Natural killer cell (primary cell): Measurements from ENCODE around the gene PTPN14. TPM values are rescaled to one million over a fixed set of nuclear protein-coding genes. Genes with fewer than 3 reads are reported as not detected.
"Not testable (repeated sequence)": the region's sequence is repeated elsewhere in the genome, so short reads cannot be mapped to it uniquely, and the experiment has no call there.

Source experiments
- ATAC-seq, 3 donors: fragments of 150-1000 bp in 2 of 3; fragments of 200-7000 bp in 1 of 3; cut with Tn5 transposase; 1 replicate in 1 of 3; 2 replicates in 2 of 3; pipeline ENCODE4 v1.10.0; 2021; ENCODE audit warnings: mild to moderate bottlenecking in 2 of 3, moderate library complexity in 2 of 3
- DNase-seq, 2 donors: peaks; one replicate each; pipeline versions ENCODE4 v3.0.0 to v3.0.0-alpha.2; 2013 to 2021; ENCODE audit warnings: mixed read lengths in 1 of 2
- H3K27ac ChIP-seq: one replicate; pipeline ENCODE4 v1.5.1; 2013; ENCODE audit warnings: mild to moderate bottlenecking, low read length
- H3K27me3 ChIP-seq: one replicate; pipeline ENCODE4 v1.6.1; 2013; ENCODE audit warnings: low read length; ENCODE audit not compliant: control insufficient read depth, insufficient read depth
- H3K36me3 ChIP-seq: one replicate; pipeline ENCODE4 v1.6.1; 2013; ENCODE audit warnings: low read length; ENCODE audit not compliant: control insufficient read depth, insufficient read depth
- H3K4me1 ChIP-seq: one replicate; pipeline ENCODE4 v1.6.1; 2013; ENCODE audit warnings: low read length; ENCODE audit not compliant: control insufficient read depth, insufficient read depth
- H3K4me3 ChIP-seq: one replicate; pipeline ENCODE4 v1.5.1; 2013; ENCODE audit warnings: low read length
- H3K9me3 ChIP-seq: one replicate; pipeline ENCODE4 v1.6.1; 2013; ENCODE audit warnings: low read length; ENCODE audit not compliant: control insufficient read depth, insufficient read depth
- H3K27ac Mint-ChIP-seq, 2 donors: one replicate each; pipeline ENCODE4 v1.8.0; 2022; ENCODE audit warnings: mild to moderate bottlenecking in 2 of 2, mixed read lengths in 2 of 2, moderate library complexity in 1 of 2
- H3K27me3 Mint-ChIP-seq, 2 donors: one replicate each; pipeline ENCODE4 v1.8.0; 2022; ENCODE audit warnings: low read depth in 2 of 2, mixed read lengths in 2 of 2
- H3K36me3 Mint-ChIP-seq: one replicate; pipeline ENCODE4 v1.8.0; 2022; ENCODE audit warnings: mixed read lengths
- H3K4me1 Mint-ChIP-seq, 2 donors: one replicate each; pipeline ENCODE4 v1.8.0; 2022; ENCODE audit warnings: mixed read lengths in 2 of 2
- H3K4me3 Mint-ChIP-seq: one replicate; pipeline ENCODE4 v1.8.0; 2022; ENCODE audit warnings: mild to moderate bottlenecking, moderate library complexity, mixed read lengths
- H3K9me3 Mint-ChIP-seq, 2 donors: one replicate each; pipeline ENCODE4 v1.8.0; 2022; ENCODE audit warnings: mixed read lengths in 2 of 2
- WGBS: methylation state at CpG from one replicate; pipeline ENCODE4 v1.1.7; 2013; ENCODE audit warnings: missing lambda C conversion rate; ENCODE audit not compliant: insufficient coverage; 5-methylcytosine and 5-hydroxymethylcytosine counted together
- intact Hi-C: fragments of 100-400 bp; cut with micrococcal nuclease; formaldehyde crosslinking; loops from one replicate; pipeline ENCODE4 v1.14.2; 2022
- total RNA-seq, 4 donors: library from RNA; stranded (reverse); fragments of 120-200 nt in 1 of 4; gene quantifications; one replicate each; pipeline versions ENCODE4 v1.2.3 to v1.2.4, GENCODE V29; 2013 to 2022
- TF ChIP-seq, protein P1 (sequence below): fragments of 200-600 bp; IDR thresholded peaks from one replicate; pipeline ENCODE4 v1.8.0; 2022; ENCODE audit warnings: antibody characterized with exemption

PTPN14 gene
- total RNA-seq, 3 donors from 2014 or later (not counting 1 experiment from before 2014, with no cell fraction given), result 0.02 TPM; not detected in 2

DNA sequence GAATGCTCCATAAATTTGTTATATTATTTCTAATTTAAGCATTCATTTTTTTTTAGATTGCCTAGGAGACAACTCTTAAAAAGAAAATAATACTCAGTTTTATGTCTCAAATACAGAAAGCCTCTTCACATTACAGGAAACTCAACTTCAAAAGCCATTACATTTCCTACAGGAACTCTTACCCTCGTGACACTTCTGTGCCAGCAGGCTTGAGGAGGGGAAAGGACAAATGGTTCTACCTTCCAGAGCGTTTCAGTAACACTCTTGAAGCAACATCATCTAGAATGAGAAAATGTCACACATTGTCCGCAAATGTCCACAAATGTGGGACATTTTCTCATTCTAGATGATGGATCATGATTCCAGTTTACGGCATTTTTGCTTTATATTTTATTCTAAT, 51.7 kb downstream of the PTPN14 start:
- Mint-ChIP-seq H3K4me3 (no peak overlapping the region), H3K27me3 (peaks cover 9 to 34% of the 10 kb centered on the region in 2 donors), H3K27ac (no peak overlapping the region), H3K4me1 (no peaks in the 10 kb centered on the region), H3K9me3 (no peaks in the 10 kb centered on the region), H3K36me3 (no peaks in the 10 kb centered on the region)
- no peak for ATAC-seq
- Histone ChIP-seq H3K4me3 (no peak overlapping the region), H3K36me3 (no peaks in the 10 kb centered on the region), H3K27me3 (peaks cover 2% of the 10 kb centered on the region), H3K4me1 (no peaks in the 10 kb centered on the region), H3K27ac (no peak overlapping the region), H3K9me3 (no peaks in the 10 kb centered on the region)
- TF ChIP-seq, protein P1, sequence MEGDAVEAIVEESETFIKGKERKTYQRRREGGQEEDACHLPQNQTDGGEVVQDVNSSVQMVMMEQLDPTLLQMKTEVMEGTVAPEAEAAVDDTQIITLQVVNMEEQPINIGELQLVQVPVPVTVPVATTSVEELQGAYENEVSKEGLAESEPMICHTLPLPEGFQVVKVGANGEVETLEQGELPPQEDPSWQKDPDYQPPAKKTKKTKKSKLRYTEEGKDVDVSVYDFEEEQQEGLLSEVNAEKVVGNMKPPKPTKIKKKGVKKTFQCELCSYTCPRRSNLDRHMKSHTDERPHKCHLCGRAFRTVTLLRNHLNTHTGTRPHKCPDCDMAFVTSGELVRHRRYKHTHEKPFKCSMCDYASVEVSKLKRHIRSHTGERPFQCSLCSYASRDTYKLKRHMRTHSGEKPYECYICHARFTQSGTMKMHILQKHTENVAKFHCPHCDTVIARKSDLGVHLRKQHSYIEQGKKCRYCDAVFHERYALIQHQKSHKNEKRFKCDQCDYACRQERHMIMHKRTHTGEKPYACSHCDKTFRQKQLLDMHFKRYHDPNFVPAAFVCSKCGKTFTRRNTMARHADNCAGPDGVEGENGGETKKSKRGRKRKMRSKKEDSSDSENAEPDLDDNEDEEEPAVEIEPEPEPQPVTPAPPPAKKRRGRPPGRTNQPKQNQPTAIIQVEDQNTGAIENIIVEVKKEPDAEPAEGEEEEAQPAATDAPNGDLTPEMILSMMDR, result no peak
- WGBS, result 55% methylated on average over 3 of the region's 4 CpGs
- no peak for DNase-seq
- intact Hi-C loops, result no loop called here

DNA sequence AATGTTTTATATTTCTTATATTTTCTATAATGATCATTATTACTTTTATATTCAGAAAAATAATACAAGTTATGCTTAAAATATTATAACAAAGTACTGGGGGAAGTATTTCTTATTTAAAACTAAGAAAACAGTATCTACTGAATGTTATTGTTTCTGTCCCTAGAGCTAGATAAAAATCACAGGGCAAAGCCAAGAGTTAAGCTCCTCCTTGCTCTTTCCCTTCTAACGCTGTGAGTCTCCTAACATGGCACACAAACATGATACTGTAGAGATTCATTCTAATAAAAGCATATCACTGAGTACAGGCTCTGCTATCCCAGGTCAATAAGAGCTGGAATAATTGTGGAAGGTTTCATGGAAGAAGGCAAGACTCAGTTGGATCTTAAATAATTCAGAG, 53.4 kb downstream of the PTPN14 start:
- Histone ChIP-seq H3K9me3 (no peaks in the 10 kb centered on the region), H3K36me3 (no peaks in the 10 kb centered on the region), H3K27ac (no peak overlapping the region), H3K4me3 (no peak overlapping the region), H3K4me1 (no peaks in the 10 kb centered on the region), H3K27me3 (peaks cover 2% of the 10 kb centered on the region)
- ATAC-seq (no peak), DNase-seq (no peak)
- no peaks in the 10 kb centered on the region for H3K36me3 Mint-ChIP-seq
- TF ChIP-seq, protein P1, result no peak
- no peak overlapping the region for H3K27ac Mint-ChIP-seq
- 100% methylated on average over 1 of the region's 1 CpG for WGBS
- H3K4me3 Mint-ChIP-seq, result no peak overlapping the region
- intact Hi-C loops, result no loop called here
- H3K27me3 Mint-ChIP-seq, result peaks cover 11 to 29% of the 10 kb centered on the region in 2 donors
- H3K9me3 Mint-ChIP-seq, result no peaks in the 10 kb centered on the region
- no peaks in the 10 kb centered on the region for H3K4me1 Mint-ChIP-seq

- WGBS, result 90% methylated on average over 3 of the region's 4 CpGs
- no peak overlapping the region for H3K4me3 ChIP-seq
- Mint-ChIP-seq H3K27me3 (peaks cover 13 to 29% of the 10 kb centered on the region in 2 donors), H3K36me3 (no peaks in the 10 kb centered on the region), H3K4me1 (no peaks in the 10 kb centered on the region), H3K9me3 (no peaks in the 10 kb centered on the region), H3K4me3 (no peak overlapping the region), H3K27ac (no peak overlapping the region)
- H3K27ac ChIP-seq, result no peak overlapping the region
- no peak for DNase-seq
- H3K27me3 ChIP-seq, result peaks cover 2% of the 10 kb centered on the region
- TF ChIP-seq, protein P1, result no peak
- ATAC-seq, result no peak
- H3K36me3 ChIP-seq, result no peaks in the 10 kb centered on the region
- no peaks in the 10 kb centered on the region for H3K4me1 ChIP-seq
- intact Hi-C loops, result no loop called here
- H3K9me3 ChIP-seq, result no peaks in the 10 kb centered on the region
These were observed 55.3 kb downstream of the PTPN14 start for GRCh38 chr1:214496126-214496525.

DNA sequence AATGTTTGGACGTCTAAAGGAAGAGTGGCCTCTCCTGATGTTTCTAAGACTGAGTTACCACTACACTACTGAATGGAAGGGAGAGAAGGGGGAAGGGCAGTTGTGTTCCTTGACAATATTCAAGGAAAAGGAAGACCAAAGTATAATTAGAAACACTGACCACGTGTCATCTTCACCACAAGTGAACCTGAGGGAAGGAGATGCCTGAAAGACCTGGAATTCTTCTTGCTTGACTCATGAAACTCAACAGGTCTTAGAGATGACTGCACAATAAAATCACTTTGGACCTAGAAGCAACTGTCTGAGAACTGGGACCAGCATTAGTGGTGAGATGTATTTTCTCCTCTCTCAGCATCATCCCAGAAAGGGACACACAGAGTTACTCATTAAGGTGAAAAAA, 56.7 kb downstream of the PTPN14 start:
- no peaks in the 10 kb centered on the region for H3K4me1 Mint-ChIP-seq
- Histone ChIP-seq H3K27me3 (peaks cover 2% of the 10 kb centered on the region), H3K36me3 (no peaks in the 10 kb centered on the region), H3K9me3 (no peaks in the 10 kb centered on the region), H3K4me1 (no peaks in the 10 kb centered on the region), H3K4me3 (no peak overlapping the region), H3K27ac (no peak overlapping the region)
- H3K27ac Mint-ChIP-seq, result no peak overlapping the region
- no peak overlapping the region for H3K4me3 Mint-ChIP-seq
- TF ChIP-seq, protein P1, result no peak
- WGBS, result 54% methylated on average over 2 of the region's 2 CpGs
- DNase-seq (no peak), ATAC-seq (no peak)
- H3K36me3 Mint-ChIP-seq, result no peaks in the 10 kb centered on the region
- H3K27me3 Mint-ChIP-seq, result peaks cover 14 to 20% of the 10 kb centered on the region in 2 donors
- no peaks in the 10 kb centered on the region for H3K9me3 Mint-ChIP-seq
- intact Hi-C loops, result no loop called here

GRCh38 chr1:214494179-214494578, 57.2 kb downstream of the PTPN14 start:
- 84% methylated on average over 6 of the region's 6 CpGs for WGBS
- H3K9me3 ChIP-seq, H3K4me3 ChIP-seq, H3K9me3 Mint-ChIP-seq, DNase-seq, H3K4me1 Mint-ChIP-seq, H3K4me3 Mint-ChIP-seq, H3K36me3 ChIP-seq, intact Hi-C loops, ATAC-seq, H3K27me3 ChIP-seq, H3K4me1 ChIP-seq, H3K27ac Mint-ChIP-seq, H3K27ac ChIP-seq, H3K36me3 Mint-ChIP-seq: not testable (repeated sequence)
- H3K27me3 Mint-ChIP-seq, result peaks cover 16 to 20% of the 10 kb centered on the region in 2 donors
